Measurements from ENCODE around the gene DDA1.
"Not testable (repeated sequence)": the region's sequence is repeated elsewhere in the genome, so short reads cannot be mapped to it uniquely, and the experiment has no call there.

Gene DDA1

GRCh38 chr19:17309198-17309964 lies at the start of gene DDA1:
TSS of gene DDA1 (plus strand) at chr19:17309563. CDS start at chr19:17309655, 92 bp downstream.
- peak; percentile 100 for DNase-seq

GRCh38 chr19:17259934-17260333 lies 49.4 kb upstream of the DDA1 start:
- no peak for DNase-seq

DNA sequence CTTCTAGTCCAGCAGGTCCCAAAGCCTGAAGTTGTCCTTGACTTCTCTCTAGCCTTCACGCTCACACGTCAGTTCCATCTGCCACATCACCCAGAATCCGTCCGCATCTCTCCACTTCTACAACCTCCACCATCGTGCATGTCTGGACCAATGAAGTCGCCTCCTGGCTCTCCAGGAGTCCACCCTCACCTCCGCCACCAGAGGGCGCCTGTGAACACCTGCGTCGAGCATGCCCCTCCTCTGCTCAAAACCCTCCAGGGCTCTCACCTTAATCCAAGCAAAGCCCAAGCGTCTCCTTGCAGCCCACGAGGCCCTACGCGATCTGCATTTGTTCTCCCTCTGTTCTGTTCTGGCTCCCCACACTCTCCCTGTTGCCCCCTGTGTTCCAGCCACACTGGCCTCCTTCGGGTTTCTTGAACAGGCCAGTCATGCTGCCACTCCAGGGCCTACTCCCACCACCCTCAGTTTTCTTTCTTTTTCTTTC lies 48.5 kb upstream of the DDA1 start:
- DNase-seq: peak; percentile 87 to 91

- DNase-seq: no peak
These were observed 46.8 kb upstream of the DDA1 start for GRCh38 chr19:17262557-17262956.

DNA sequence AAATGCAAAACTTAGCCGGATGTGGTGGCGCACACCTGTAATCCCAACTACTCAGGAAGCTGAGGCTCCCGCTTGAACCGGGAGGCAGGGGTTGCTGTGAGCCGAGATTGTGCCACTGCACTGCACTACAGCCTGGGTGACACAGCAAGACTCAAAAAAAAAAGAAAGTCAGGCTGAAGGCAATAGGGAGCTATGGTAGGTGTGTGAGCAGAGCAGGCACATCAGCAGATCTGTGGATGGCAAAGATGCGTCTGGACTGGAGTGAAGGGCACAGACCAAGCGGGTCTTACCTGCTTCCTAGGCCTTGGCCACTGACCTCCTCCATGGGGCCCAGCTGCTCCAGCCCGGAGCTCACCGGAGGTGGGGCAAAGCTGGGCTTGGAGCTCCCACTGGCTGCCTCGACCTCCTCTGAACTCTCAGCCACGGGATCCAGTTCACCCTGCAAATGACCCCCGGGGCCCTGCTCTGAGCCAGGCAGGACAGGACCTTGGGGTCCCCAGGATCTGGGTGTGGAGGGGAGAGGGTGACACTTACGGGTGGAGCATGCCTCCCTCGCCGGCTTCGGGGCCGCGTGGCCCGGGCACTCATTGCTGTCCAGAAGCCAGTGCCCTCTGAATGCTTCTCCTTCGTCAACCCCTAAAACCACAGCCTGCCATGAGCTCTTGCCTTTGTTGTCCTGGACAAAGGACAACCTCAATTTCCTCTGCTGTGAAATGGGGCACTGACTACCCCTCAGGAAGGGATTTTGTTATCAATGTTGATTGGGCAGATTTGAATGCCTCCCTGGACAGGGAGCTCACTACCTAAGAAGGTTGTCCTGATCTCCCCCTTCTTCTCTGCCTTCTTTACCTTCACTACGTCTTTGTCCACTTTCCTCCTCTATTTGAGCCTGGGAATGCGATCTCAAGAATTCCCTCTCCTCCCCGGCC lies 45.4 kb upstream of the DDA1 start:
- no peak for DNase-seq

GRCh38 chr19:17264641-17264979 lies 44.8 kb upstream of the DDA1 start, which contains the start of gene USHBP1:
TSS of gene USHBP1 (minus strand) at chr19:17264745. CDS start at chr19:17264299, 446 bp downstream.
- DNase-seq: no peak

DNA sequence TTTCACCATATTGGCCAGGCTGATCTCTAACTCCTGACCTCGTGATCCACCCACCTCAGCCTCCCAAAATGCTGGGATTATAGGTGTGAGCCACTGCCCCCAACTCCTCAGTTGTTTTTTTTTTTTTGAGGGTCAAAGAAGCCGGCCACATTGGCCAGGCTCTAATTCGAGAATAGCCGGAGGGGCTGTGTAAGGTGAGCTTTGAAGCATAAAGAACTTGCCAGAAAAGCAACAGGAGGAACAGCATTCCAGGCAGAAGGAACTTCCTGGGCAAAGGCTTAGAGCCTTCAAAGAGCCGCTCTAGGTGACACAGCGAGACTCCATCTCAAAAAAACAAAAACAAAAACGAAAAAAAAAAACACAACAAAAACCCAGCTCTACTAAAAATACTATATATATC lies 43.3 kb upstream of the DDA1 start:
- DNase-seq: no peak

DNA sequence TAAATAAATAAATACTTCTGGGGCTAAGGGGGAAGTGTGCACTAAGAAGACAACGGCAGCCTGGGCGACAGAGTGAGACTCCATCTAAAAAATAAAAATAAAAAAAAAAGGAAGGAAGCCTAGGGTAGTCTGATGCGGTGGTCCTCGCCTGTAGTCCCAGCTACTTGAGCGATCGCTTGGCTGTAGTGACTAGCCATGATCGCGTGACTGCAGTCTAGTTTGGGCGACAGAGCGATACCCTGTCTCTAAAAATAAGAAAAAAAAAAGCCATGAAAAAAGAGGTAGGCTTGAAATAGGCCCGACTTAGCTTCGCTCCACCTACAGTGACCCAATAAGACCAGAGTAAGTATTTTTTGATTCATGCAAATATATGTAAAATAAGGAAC lies 42.8 kb upstream of the DDA1 start:
- DNase-seq: no peak

DNA sequence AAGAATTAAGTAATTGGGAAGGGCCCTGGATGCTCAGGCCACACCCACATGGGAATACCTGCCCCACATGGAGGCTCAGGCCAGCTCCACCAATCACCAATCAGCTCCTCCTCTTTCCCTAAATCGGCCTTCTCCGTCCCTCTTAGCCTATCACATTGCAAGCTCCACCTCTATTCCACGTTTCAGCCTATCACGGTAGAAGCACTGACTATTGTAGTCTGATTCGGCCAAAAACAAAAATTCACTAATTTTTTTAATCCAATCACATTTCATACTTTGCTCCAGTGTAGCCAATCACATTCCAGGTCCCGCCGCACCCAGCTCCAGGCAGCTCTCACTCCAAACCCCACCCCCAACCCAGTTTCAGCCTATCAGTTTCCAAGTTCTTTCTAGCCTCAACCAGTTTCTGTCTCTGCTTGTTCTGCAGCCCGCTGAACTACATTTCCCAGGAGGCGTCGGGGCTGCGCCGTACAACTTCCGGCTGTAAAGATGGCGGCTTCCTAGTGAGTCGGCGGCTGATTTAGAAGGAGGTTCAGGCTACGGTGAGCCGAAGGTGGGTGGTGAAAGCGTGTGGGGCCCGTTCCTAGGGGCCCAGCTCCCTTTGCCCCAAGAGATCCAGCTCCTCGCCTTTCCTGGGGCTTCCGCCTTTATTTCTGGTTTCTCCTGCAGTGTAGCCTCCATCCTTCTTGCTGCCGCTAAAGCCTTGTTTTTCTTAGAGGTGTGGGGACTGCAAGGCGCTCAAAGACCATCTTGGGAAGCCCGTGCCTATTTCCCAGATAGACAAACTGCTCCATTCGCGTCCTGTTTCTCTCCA lies 42.2 kb upstream of the DDA1 start, which contains the start of gene BABAM1:
Gene BABAM1 (plus strand): TSS at position 469 of the 814 bp plus-strand sequence. CDS start 1,364 bp downstream, outside the sequence.
- peak; percentile 98 to 99 for DNase-seq

DNA sequence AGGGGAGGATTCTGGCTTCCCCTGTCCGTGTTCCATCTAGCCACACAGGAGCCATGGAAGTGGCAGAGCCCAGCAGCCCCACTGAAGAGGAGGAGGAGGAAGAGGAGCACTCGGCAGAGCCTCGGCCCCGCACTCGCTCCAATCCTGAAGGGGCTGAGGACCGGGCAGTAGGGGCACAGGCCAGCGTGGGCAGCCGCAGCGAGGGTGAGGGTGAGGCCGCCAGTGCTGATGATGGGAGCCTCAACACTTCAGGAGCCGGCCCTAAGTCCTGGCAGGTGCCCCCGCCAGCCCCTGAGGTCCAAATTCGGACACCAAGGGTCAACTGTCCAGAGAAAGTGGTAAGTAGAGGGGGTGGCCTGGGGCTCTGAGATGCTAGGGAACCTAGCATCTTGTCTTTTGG lies 40.6 kb upstream of the DDA1 start:
- DNase-seq: no peak

DNA sequence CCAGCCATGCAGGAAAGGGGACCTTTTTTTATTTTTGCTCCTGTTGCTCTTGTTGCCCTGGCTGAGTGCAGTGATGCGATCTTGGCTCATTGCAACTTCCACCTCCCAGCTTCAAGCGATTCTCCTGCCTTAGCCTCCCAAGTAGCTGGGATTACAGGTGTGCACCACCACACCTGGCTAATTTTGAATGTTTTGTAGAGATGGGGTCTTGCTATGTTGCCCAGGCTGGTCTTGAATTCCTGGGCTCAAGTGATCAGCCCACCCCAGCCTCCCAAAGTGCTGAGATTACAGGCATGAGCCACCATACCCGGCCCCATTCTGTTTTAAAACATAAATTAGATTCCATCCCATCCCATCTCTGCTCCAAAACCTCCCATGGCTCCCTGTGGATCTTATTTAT lies 34.5 kb upstream of the DDA1 start:
- not testable (repeated sequence) for DNase-seq

GRCh38 chr19:17275441-17276175 lies 33.8 kb upstream of the DDA1 start:
- no peak for DNase-seq

- DNase-seq: no peak
These were observed 29.9 kb upstream of the DDA1 start for GRCh38 chr19:17279436-17279835.

DNA sequence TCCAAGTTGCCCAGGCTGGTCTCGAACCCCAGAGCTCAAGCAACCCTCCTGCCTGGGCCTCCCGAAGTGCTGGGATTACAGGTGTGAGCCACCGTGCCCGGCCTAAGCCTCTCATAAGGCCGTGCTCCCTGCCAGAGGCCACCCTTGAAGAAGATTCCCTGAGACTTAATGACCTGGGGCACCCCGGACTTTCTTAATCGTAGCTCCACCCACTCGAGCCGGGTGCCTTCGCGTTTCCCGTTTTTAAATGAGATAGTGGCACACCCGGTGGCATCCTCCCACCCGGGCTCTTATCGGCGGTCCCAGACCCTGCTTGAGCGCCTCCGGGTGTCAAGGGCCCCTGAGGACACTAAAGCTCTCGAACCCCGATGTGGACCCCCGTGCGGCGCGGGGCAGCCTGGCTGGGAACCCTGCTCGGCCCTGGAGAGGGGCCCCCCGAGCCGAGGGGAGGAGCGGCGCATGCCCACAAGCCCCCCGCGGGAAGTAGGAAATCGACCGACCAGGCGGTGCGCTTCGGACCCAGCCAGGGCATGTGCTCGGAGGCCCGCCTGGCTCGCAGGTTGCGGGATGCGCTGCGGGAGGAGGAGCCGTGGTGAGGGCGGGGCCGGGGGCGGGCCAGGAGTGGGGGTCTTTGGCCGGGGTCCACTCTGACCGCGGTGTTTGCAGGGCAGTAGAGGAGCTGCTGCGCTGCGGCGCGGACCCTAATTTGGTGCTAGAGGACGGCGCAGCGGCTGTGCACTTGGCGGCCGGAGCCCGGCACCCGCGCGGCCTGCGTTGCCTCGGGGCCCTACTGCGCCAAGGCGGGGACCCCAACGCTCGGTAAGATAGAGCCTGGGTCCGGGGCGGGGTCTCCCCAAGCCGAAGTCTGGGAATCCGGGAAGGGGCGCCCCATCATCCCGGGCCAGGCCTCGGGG lies 27.7 kb upstream of the DDA1 start, which contains the start of gene ANKLE1:
Gene ANKLE1 (plus strand): TSS at position 511 of the 914 bp plus-strand sequence. CDS start 20 bp downstream, at position 531.
- DNase-seq: peak; percentile 28 to 52

GRCh38 chr19:17282488-17283125 lies 26.8 kb upstream of the DDA1 start:
- peak; percentile 77 to 82 for DNase-seq

DNA sequence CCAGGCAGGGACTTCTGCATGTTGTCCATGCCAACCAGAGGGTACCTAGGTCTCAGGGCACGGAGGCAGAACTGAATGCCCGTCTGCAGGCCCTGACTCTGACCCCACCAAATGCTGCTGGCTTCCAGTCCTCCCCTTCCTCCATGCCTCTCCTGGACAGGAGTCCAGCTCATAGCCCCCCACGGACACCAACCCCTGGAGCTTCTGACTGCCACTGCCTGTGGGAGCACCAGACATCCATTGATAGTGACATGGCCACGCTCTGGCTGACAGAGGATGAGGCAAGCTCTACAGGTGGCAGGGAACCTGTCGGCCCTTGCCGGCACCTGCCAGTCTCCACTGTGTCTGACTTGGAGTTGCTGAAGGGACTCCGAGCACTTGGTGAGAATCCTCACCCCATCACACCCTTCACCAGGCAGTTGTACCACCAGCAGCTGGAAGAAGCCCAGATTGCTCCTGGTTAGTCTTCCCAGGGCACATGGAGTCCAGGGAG lies 25.8 kb upstream of the DDA1 start:
- no peak for DNase-seq

- no peak for DNase-seq
These were observed 23.8 kb upstream of the DDA1 start for GRCh38 chr19:17285415-17286135.

DNA sequence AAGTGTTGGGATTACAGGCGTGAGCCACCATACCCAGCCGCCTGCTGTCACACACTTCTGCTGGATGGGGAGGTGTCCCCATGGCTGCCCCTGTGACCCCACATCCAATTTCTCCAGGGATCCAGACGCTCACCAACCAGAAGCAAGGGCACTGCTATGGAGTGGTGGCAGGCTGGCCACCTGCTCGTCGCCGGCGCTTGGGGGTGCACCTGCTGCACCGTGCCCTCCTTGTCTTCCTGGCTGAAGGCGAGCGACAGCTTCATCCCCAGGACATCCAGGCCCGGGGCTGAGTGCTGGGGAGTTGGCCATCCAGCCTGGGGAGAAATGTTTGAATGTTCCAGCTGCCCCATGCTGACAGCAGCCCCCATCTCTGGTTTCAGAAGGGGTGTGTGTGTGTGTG lies 23.1 kb upstream of the DDA1 start:
- DNase-seq: no peak

GRCh38 chr19:17286752-17287151 lies 22.6 kb upstream of the DDA1 start:
- DNase-seq: no peak
